ENCODE data around the gene TTLL8. TPM values are rescaled to one million over a fixed set of nuclear protein-coding genes. Genes with fewer than 3 reads are reported as not detected.
A peak's percentile ranks its signal among the peaks of the same experiment; 100 is the strongest.

Gene TTLL8
- total RNA-seq, 3 donors from 2014 or later (not counting 1 experiment from before 2014, with no cell fraction given) = not detected

- Histone ChIP-seq H3K4me1 (ENCODE audit: control insufficient read depth, insufficient read depth, low read length) (peaks cover 12% of the 10 kb centered on the region), H3K27me3 (ENCODE audit: control insufficient read depth, insufficient read depth, low read length) (no peaks in the 10 kb centered on the region), H3K4me3 (ENCODE audit: low read length) (no peak overlapping the region), H3K36me3 (ENCODE audit: control insufficient read depth, insufficient read depth, low read length) (no peaks in the 10 kb centered on the region), H3K9me3 (ENCODE audit: control insufficient read depth, insufficient read depth, low read length) (no peaks in the 10 kb centered on the region), H3K27ac (ENCODE audit: low read length) (no peak overlapping the region)
- peaks cover 0 to 2% of the 10 kb centered on the region in 2 donors for H3K27me3 Mint-ChIP-seq (ENCODE audit: low read depth in 2 of 2)
- DNase-seq = no peak
- no peaks in the 10 kb centered on the region for H3K9me3 Mint-ChIP-seq
- no peak for ATAC-seq
- H3K4me1 Mint-ChIP-seq = peaks cover 13 to 14% of the 10 kb centered on the region in 2 donors
- H3K36me3 Mint-ChIP-seq = no peaks in the 10 kb centered on the region
- intact Hi-C loops (cut with micrococcal nuclease) = no loop called here
- no peak for TF ChIP-seq CTCF (IDR thresholded peaks at IDR 0.05)
- no peak overlapping the region for H3K27ac Mint-ChIP-seq
- WGBS (ENCODE audit: insufficient coverage) = no CpG with 5 or more reads among the region's 3 CpGs
- H3K4me3 Mint-ChIP-seq = no peak overlapping the region
Observed at GRCh38 chr22:50098052-50098451, 40.0 kb upstream of the TTLL8 start.

GRCh38 chr22:50092342-50092741 lies 34.2 kb upstream of the TTLL8 start:
- Mint-ChIP-seq H3K27ac (no peak overlapping the region), H3K4me1 (peaks cover 0 to 10% of the 10 kb centered on the region in 2 donors), H3K9me3 (no peaks in the 10 kb centered on the region), H3K27me3 (ENCODE audit: low read depth in 2 of 2) (no peaks in the 10 kb centered on the region), H3K4me3 (no peak overlapping the region), H3K36me3 (no peaks in the 10 kb centered on the region)
- peaks cover under 1% of the 10 kb centered on the region for H3K9me3 ChIP-seq (ENCODE audit: control insufficient read depth, insufficient read depth, low read length)
- no peak overlapping the region for H3K4me3 ChIP-seq (ENCODE audit: low read length)
- no peaks in the 10 kb centered on the region for H3K4me1 ChIP-seq (ENCODE audit: control insufficient read depth, insufficient read depth, low read length)
- no peak for ATAC-seq
- no peak for DNase-seq
- no peaks in the 10 kb centered on the region for H3K36me3 ChIP-seq (ENCODE audit: control insufficient read depth, insufficient read depth, low read length)
- no peak overlapping the region for H3K27ac ChIP-seq (ENCODE audit: low read length)
- no peaks in the 10 kb centered on the region for H3K27me3 ChIP-seq (ENCODE audit: control insufficient read depth, insufficient read depth, low read length)
- no peak for TF ChIP-seq CTCF (IDR thresholded peaks at IDR 0.05)
- WGBS (ENCODE audit: insufficient coverage) = 82% methylated on average over 5 of the region's 5 CpGs
- intact Hi-C loops (cut with micrococcal nuclease) = no loop called here

GRCh38 chr22:50091092-50091768 lies 33.1 kb upstream of the TTLL8 start:
- Mint-ChIP-seq H3K27ac (peak overlapping the region in 1 of 2 donors; percentile 53), H3K36me3 (no peaks in the 10 kb centered on the region), H3K27me3 (ENCODE audit: low read depth in 2 of 2) (no peaks in the 10 kb centered on the region), H3K4me3 (no peak overlapping the region), H3K4me1 (peaks cover 0 to 10% of the 10 kb centered on the region in 2 donors), H3K9me3 (peaks cover 0 to 3% of the 10 kb centered on the region in 2 donors)
- WGBS (ENCODE audit: insufficient coverage) = 93% methylated on average over 29 of the region's 29 CpGs
- no peak for DNase-seq
- Histone ChIP-seq H3K27ac (ENCODE audit: low read length) (no peak overlapping the region), H3K4me3 (ENCODE audit: low read length) (no peak overlapping the region), H3K4me1 (ENCODE audit: control insufficient read depth, insufficient read depth, low read length) (no peaks in the 10 kb centered on the region), H3K27me3 (ENCODE audit: control insufficient read depth, insufficient read depth, low read length) (no peaks in the 10 kb centered on the region), H3K9me3 (ENCODE audit: control insufficient read depth, insufficient read depth, low read length) (peaks cover 6% of the 10 kb centered on the region), H3K36me3 (ENCODE audit: control insufficient read depth, insufficient read depth, low read length) (no peaks in the 10 kb centered on the region)
- intact Hi-C loops (cut with micrococcal nuclease) = no loop called here
- ATAC-seq = no peak
- no peak for TF ChIP-seq CTCF (IDR thresholded peaks at IDR 0.05)

- Histone ChIP-seq H3K9me3 (ENCODE audit: control insufficient read depth, insufficient read depth, low read length) (peaks cover 6% of the 10 kb centered on the region), H3K4me3 (ENCODE audit: low read length) (no peak overlapping the region), H3K36me3 (ENCODE audit: control insufficient read depth, insufficient read depth, low read length) (no peaks in the 10 kb centered on the region), H3K27ac (ENCODE audit: low read length) (no peak overlapping the region), H3K4me1 (ENCODE audit: control insufficient read depth, insufficient read depth, low read length) (no peaks in the 10 kb centered on the region), H3K27me3 (ENCODE audit: control insufficient read depth, insufficient read depth, low read length) (no peaks in the 10 kb centered on the region)
- Mint-ChIP-seq H3K27me3 (ENCODE audit: low read depth in 2 of 2) (no peaks in the 10 kb centered on the region), H3K9me3 (peaks cover 0 to 3% of the 10 kb centered on the region in 2 donors), H3K36me3 (no peaks in the 10 kb centered on the region), H3K27ac (peak overlapping the region; percentile 53), H3K4me1 (peaks cover 0 to 10% of the 10 kb centered on the region in 2 donors), H3K4me3 (peak overlapping the region; percentile 35)
- WGBS (ENCODE audit: insufficient coverage) = 97% methylated on average over 22 of the region's 22 CpGs
- DNase-seq (no peak), ATAC-seq (no peak)
- intact Hi-C loops (cut with micrococcal nuclease) = no loop called here
- no peak for TF ChIP-seq CTCF (IDR thresholded peaks at IDR 0.05)
Observed at GRCh38 chr22:50090412-50090714, 32.3 kb upstream of the TTLL8 start.
